Heart right ventricle (tissue), 16 donors: Measurements from ENCODE around the gene RESP18. TPM values are rescaled to one million over a fixed set of nuclear protein-coding genes. Genes with fewer than 3 reads are reported as not detected.
A peak's percentile ranks its signal among the peaks of the same experiment; 100 is the strongest.

Experiments used
- ATAC-seq, 8 donors: fragments of 200-7000 bp; cut with Tn5 transposase; one replicate each; pipeline ENCODE4 v1.9.1; 2020; ENCODE audit warnings: mild to moderate bottlenecking in 8 of 8, moderate library complexity in 8 of 8, moderate number of reproducible peaks in 1 of 8
- DNase-seq, 2 donors: peaks; one replicate each; pipeline ENCODE4 v3.0.0-alpha.2; 2020
- H3K27ac ChIP-seq, 10 donors: fragments of 200-600 bp; sonication (generic) in 2 of 10; one replicate each; pipeline versions ENCODE4 v1.5.0 to v1.8.0; 2020 to 2022; ENCODE audit warnings: mild to moderate bottlenecking in 3 of 10
- H3K27me3 ChIP-seq, 7 donors: fragments of 200-600 bp; one replicate each; pipeline ENCODE4 v1.8.0; 2021 to 2022; ENCODE audit warnings: mild to moderate bottlenecking in 2 of 7
- H3K36me3 ChIP-seq, 9 donors: fragments of 200-600 bp; sonication (generic) in 1 of 9; one replicate each; pipeline versions ENCODE4 v1.5.0 to v1.8.0; 2020 to 2022; ENCODE audit warnings: mild to moderate bottlenecking in 2 of 9
- H3K4me1 ChIP-seq, 9 donors: fragments of 200-600 bp; sonication (generic) in 1 of 9; one replicate each; pipeline versions ENCODE4 v1.5.0 to v1.8.0; 2020 to 2022; ENCODE audit warnings: mild to moderate bottlenecking in 4 of 9
- H3K4me3 ChIP-seq, 10 donors: fragments of 200-600 bp; sonication (generic) in 2 of 10; one replicate each; pipeline versions ENCODE4 v1.5.0 to v1.8.0; 2020 to 2022; ENCODE audit warnings: mild to moderate bottlenecking in 7 of 10, moderate library complexity in 2 of 10
- H3K9me3 ChIP-seq, 11 donors: fragments of 200-600 bp in 10 of 11; sonication (generic) in 2 of 11; one replicate each; pipeline versions ENCODE4 v1.5.0 to v1.8.0; 2013 to 2022; ENCODE audit warnings: mild to moderate bottlenecking in 2 of 11, control low read depth in 1 of 11, moderate library complexity in 1 of 11
- CTCF ChIP-seq, 9 donors: fragments of 200-600 bp; sonication (generic) in 2 of 9; IDR thresholded peaks; one replicate each; pipeline versions ENCODE4 v1.5.0 to v1.8.0; 2021 to 2022; ENCODE audit warnings: antibody characterized with exemption in 9 of 9, mild to moderate bottlenecking in 5 of 9, moderate library complexity in 1 of 9
- WGBS, 2 donors: extraction: QIAGEN DNeasy Blood & Tissue Kit; methylation state at CpG; one replicate each; pipeline ENCODE4 v1.1.7; 2013; ENCODE audit warnings: inconsistent platforms in 1 of 2; 5-methylcytosine and 5-hydroxymethylcytosine counted together
- intact Hi-C, 10 donors: fragments of 100-400 bp; cut with DNase I; formaldehyde crosslinking; loops; one replicate each; pipeline versions ENCODE4 v1.11.1 to v1.14.2; 2022
- polyA plus RNA-seq, 2 donors: library from polyadenylated mRNA; stranded (reverse); fragments of 200-250 nt; gene quantifications; one replicate each; pipeline ENCODE4 v1.2.3, GENCODE V29; 2013
- total RNA-seq, 10 donors: library from RNA; stranded (reverse); fragmentation: NEBNext Ultra II Directional in 3 of 10; extraction: Animal tissue kit (Norgen Biotek cat#: 25700) in 3 of 10; gene quantifications; one replicate each; pipeline versions ENCODE4 v1.2.1 to v1.2.4, GENCODE V29; 2021 to 2023
- donor health status: Arrhythmogenic right ventricular cardiomyopathy.
- donor health status: ischemic (EF 13 %, LVEDD 7.1; RV severe dilation, severe dysfunction).
- donor health status: healthy with polysubstance abuse.
- donor health status: DM: no; HTN: yes; CAD: no.
- donor health status: DM: no; HTN: no; CAD: no.
- donor health status: ischemic (EF 25% LVEDD 6.9; RV normal size, moderate dysfunction).
- donor health status: ischemic (EF 25% LVEDD 5.7; RV mildly dilated, moderate dysfunction).
- donor health status: healthy.
- donor health status: DM: yes; HTN: yes; CAD: no.
- donor health status: Ischemic cardiomyopathy.
- donor health status: ischemic (EF 35%, LVEDD 5.7; RV mildly dilated, moderate dysfunction).
- donor health status: nonischemic (EF 11% LVEDD 7.7; RV severe dilation, severe dysfunction).
- donor health status: DM: yes; HTN: yes; CAD: no.
- donor health status: PGD.
- donor health status: ischemic (EF 29% LVEDD 5.4; RV normal size, mild dysfunction).
- donor health status: nonischemic (EF 23%, LVEDD 6.1; RV moderate dilation, normal function).

RESP18 gene
- total and polyA plus RNA-seq, 12 donors = not detected

GRCh38 chr2:219291910-219292490 lies 40.5 kb downstream of the RESP18 start:
- ATAC-seq (no peak), DNase-seq (no peak)
- no peaks in the 10 kb centered on the region for H3K36me3 ChIP-seq
- intact Hi-C loops = loop anchor here in 6 of 10 donors (5.0 to 10.0 kb wide), 3 partner anchors 67 to 237 kb away; partner anchors contain the start of genes CNPPD1 (in 3 of the 6), RETREG2 (in 3 of the 6), ANKZF1 (in 1 of the 6) and ATG9A (in 1 of the 6)
- no peaks in the 10 kb centered on the region for H3K9me3 ChIP-seq
- no peak overlapping the region for H3K4me3 ChIP-seq
- H3K27me3 ChIP-seq = peaks cover 0 to 4% (median 0%) of the 10 kb centered on the region in 7 donors
- H3K4me1 ChIP-seq = peaks cover 3 to 26% (median 12%) of the 10 kb centered on the region in 9 donors
- H3K27ac ChIP-seq = no peak overlapping the region
- 71 to 76% methylated on average over 4 of the region's 4 CpGs for WGBS, 2 donors
- no peak for TF ChIP-seq CTCF (IDR thresholded peaks at IDR 0.05)

GRCh38 chr2:219291394-219291793 lies 41.1 kb downstream of the RESP18 start:
- Histone ChIP-seq H3K27ac (no peak overlapping the region), H3K9me3 (no peaks in the 10 kb centered on the region), H3K4me3 (no peak overlapping the region), H3K4me1 (peaks cover 3 to 27% (median 12%) of the 10 kb centered on the region in 9 donors), H3K36me3 (peaks cover 0 to 5% (median 0%) of the 10 kb centered on the region in 9 donors), H3K27me3 (peaks cover 0 to 4% (median 0%) of the 10 kb centered on the region in 7 donors)
- 78 to 81% methylated on average over 7 of the region's 7 CpGs for WGBS, 2 donors
- no peak for DNase-seq
- TF ChIP-seq CTCF (IDR thresholded peaks at IDR 0.05) = no peak
- ATAC-seq = no peak
- intact Hi-C loops = loop anchor here in 6 of 10 donors (5.0 to 10.0 kb wide), 3 partner anchors 67 to 237 kb away; partner anchors contain the start of genes CNPPD1 (in 3 of the 6), RETREG2 (in 3 of the 6), ANKZF1 (in 1 of the 6) and ATG9A (in 1 of the 6)

- Histone ChIP-seq H3K27ac (peak overlapping the region in 5 of 10 donors; percentile 7 to 76 (median 55)), H3K4me1 (peaks cover 3 to 30% (median 12%) of the 10 kb centered on the region in 9 donors), H3K36me3 (peaks cover 0 to 13% (median 2%) of the 10 kb centered on the region in 9 donors), H3K27me3 (peaks cover 0 to 4% (median 0%) of the 10 kb centered on the region in 7 donors), H3K4me3 (no peak overlapping the region), H3K9me3 (no peaks in the 10 kb centered on the region)
- DNase-seq (no peak), ATAC-seq (no peak)
- WGBS, 2 donors = 87 to 88% methylated on average over 16 of the region's 16 CpGs
- intact Hi-C loops = loop anchor here in 6 of 10 donors (5.0 to 10.0 kb wide), 3 partner anchors 66 to 236 kb away; partner anchors contain the start of genes CNPPD1 (in 3 of the 6), RETREG2 (in 3 of the 6), ANKZF1 (in 1 of the 6) and ATG9A (in 1 of the 6)
- no peak for TF ChIP-seq CTCF (IDR thresholded peaks at IDR 0.05)
Observed at GRCh38 chr2:219290381-219291171, 42.0 kb downstream of the RESP18 start.
